H4 (cell line): Measurements from ENCODE around the gene UST. TPM values are rescaled to one million over a fixed set of nuclear protein-coding genes. Genes with fewer than 3 reads are reported as not detected.
"Not testable (repeated sequence)": the region's sequence is repeated elsewhere in the genome, so short reads cannot be mapped to it uniquely, and the experiment has no call there.

ENCODE experiments used
- DNase-seq: peaks from one replicate; pipeline ENCODE4 v3.0.0-alpha.2; 2015; ENCODE audit warnings: low spot score
- total RNA-seq: library from RNA; depleted of rRNA; stranded (reverse); fragments of >200 nt; shearing (Covaris generic); gene quantifications from 2 replicates; pipeline ENCODE4 v1.2.3, GENCODE V29; 2014

Gene UST
- total RNA-seq, 1 experiment from 2014 or later = 11.7 TPM

GRCh38 chr6:149035766-149036165 is 288.9 kb downstream of the UST start:
- DNase-seq = no peak

GRCh38 chr6:149037051-149037671 is 290.3 kb downstream of the UST start:
- no peak for DNase-seq

- DNase-seq = not testable (repeated sequence)
These were observed 292.2 kb downstream of the UST start for GRCh38 chr6:149039025-149039424.

GRCh38 chr6:149041953-149042352 is 295.1 kb downstream of the UST start:
- DNase-seq = no peak

- peak; percentile 60 for DNase-seq
These were observed 296.8 kb downstream of the UST start for GRCh38 chr6:149043476-149044130.

- no peak for DNase-seq
These were observed 297.7 kb downstream of the UST start for GRCh38 chr6:149044528-149044927.

- DNase-seq = peak; percentile 8
These were observed 298.6 kb downstream of the UST start for GRCh38 chr6:149045404-149045803.

GRCh38 chr6:149046164-149046821 is 299.5 kb downstream of the UST start:
- no peak for DNase-seq

GRCh38 chr6:149046822-149047246 is 300.0 kb downstream of the UST start:
- peak; percentile 23 for DNase-seq

GRCh38 chr6:149049230-149049629 is 302.4 kb downstream of the UST start:
- DNase-seq = no peak

- no peak for DNase-seq
These were observed 303.3 kb downstream of the UST start for GRCh38 chr6:149050160-149050559.

GRCh38 chr6:149052350-149053106 is 305.7 kb downstream of the UST start:
- no peak for DNase-seq

- no peak for DNase-seq
These were observed 307.2 kb downstream of the UST start for GRCh38 chr6:149053848-149054558.

GRCh38 chr6:149054559-149055194 is 307.8 kb downstream of the UST start:
- no peak for DNase-seq

GRCh38 chr6:149055195-149055899 is 308.5 kb downstream of the UST start:
- no peak for DNase-seq

GRCh38 chr6:149056777-149057463 is 310.1 kb downstream of the UST start:
- no peak for DNase-seq

GRCh38 chr6:149057464-149057840 is 310.6 kb downstream of the UST start:
- DNase-seq = no peak

GRCh38 chr6:149059557-149059956 is 312.7 kb downstream of the UST start:
- DNase-seq = no peak

- no peak for DNase-seq
These were observed 313.6 kb downstream of the UST start for GRCh38 chr6:149060300-149060984.
